H9 (cell line): ENCODE data around the gene HOXC11. TPM values are rescaled to one million over a fixed set of nuclear protein-coding genes. Genes with fewer than 3 reads are reported as not detected.

Experiments used
- DNase-seq: peaks from one replicate; pipeline ENCODE4 v3.0.0-alpha.2; 2017
- H2AFZ ChIP-seq: one replicate; pipeline ENCODE4 v1.6.1; 2013; ENCODE audit warnings: mild to moderate bottlenecking, low read length, control low read depth, moderate library complexity
- H2AK5ac ChIP-seq: 2 replicates; pipeline ENCODE4 v1.6.1; 2013; ENCODE audit warnings: low read length, control low read depth, mixed read lengths; ENCODE audit not compliant: insufficient read length
- H2BK120ac ChIP-seq: one replicate; pipeline ENCODE4 v1.6.1; 2013; ENCODE audit warnings: low read depth, mild to moderate bottlenecking, low read length, control low read depth, inconsistent platforms; ENCODE audit not compliant: poor library complexity, severe bottlenecking
- H2BK12ac ChIP-seq: 2 replicates; pipeline ENCODE4 v1.6.1; 2013; ENCODE audit warnings: low read length, control low read depth, mixed read lengths, low read depth; ENCODE audit not compliant: insufficient read length
- H2BK15ac ChIP-seq: 2 replicates; pipeline ENCODE4 v1.6.1; 2013; ENCODE audit warnings: low read depth, low read length, control low read depth
- H2BK20ac ChIP-seq: one replicate; pipeline ENCODE4 v1.6.1; 2013; ENCODE audit warnings: low read depth, mild to moderate bottlenecking, low read length, control low read depth, inconsistent platforms; ENCODE audit not compliant: poor library complexity, severe bottlenecking
- H2BK5ac ChIP-seq: 2 replicates; pipeline ENCODE4 v1.6.1; 2013; ENCODE audit warnings: low read length, control low read depth, mixed read lengths; ENCODE audit not compliant: insufficient read length
- H3K14ac ChIP-seq: 2 replicates; pipeline ENCODE4 v1.6.1; 2013; ENCODE audit warnings: low read length, control low read depth; ENCODE audit not compliant: insufficient read depth
- H3K18ac ChIP-seq: 2 replicates; pipeline ENCODE4 v1.6.1; 2013; ENCODE audit warnings: low read depth, mild to moderate bottlenecking, mixed read lengths, low read length, control low read depth; ENCODE audit not compliant: insufficient read length
- H3K23ac ChIP-seq: 2 replicates; pipeline ENCODE4 v1.6.1; 2013; ENCODE audit warnings: low read length, control low read depth, mixed read lengths, low read depth; ENCODE audit not compliant: insufficient read length
- H3K23me2 ChIP-seq: 2 replicates; pipeline ENCODE4 v1.6.1; 2013; ENCODE audit warnings: low read depth, mild to moderate bottlenecking, mixed read lengths, low read length, control low read depth; ENCODE audit not compliant: insufficient read length, poor library complexity, severe bottlenecking
- H3K27ac ChIP-seq: 2 replicates; pipeline ENCODE4 v1.5.1; 2013; ENCODE audit warnings: low read length, control low read depth, mixed read lengths, low read depth; ENCODE audit not compliant: insufficient read length
- H3K27me3 ChIP-seq: 2 replicates; pipeline ENCODE4 v1.6.1; 2013; ENCODE audit warnings: low read length, control low read depth, inconsistent platforms; ENCODE audit not compliant: insufficient read depth
- H3K4ac ChIP-seq: 2 replicates; pipeline ENCODE4 v1.6.1; 2013; ENCODE audit warnings: low read depth, mild to moderate bottlenecking, control low read depth, inconsistent platforms, low read length, moderate library complexity
- H3K4me1 ChIP-seq: 2 replicates; pipeline ENCODE4 v1.6.1; 2013; ENCODE audit warnings: low read length, control low read depth, inconsistent platforms; ENCODE audit not compliant: insufficient read depth
- H3K4me2 ChIP-seq: 2 replicates; pipeline ENCODE4 v1.6.1; 2013; ENCODE audit warnings: low read length, control low read depth, mixed read lengths; ENCODE audit not compliant: insufficient read length, insufficient read depth
- H3K56ac ChIP-seq: 2 replicates; pipeline ENCODE4 v1.6.1; 2013; ENCODE audit warnings: low read depth, mild to moderate bottlenecking, mixed read lengths, low read length, control low read depth; ENCODE audit not compliant: insufficient read length
- H3K79me1 ChIP-seq: 2 replicates; pipeline ENCODE4 v1.6.1; 2013; ENCODE audit warnings: low read depth, mild to moderate bottlenecking, moderate library complexity, low read length, control low read depth, inconsistent platforms; ENCODE audit not compliant: insufficient read depth, poor library complexity, severe bottlenecking
- H3K79me2 ChIP-seq: 2 replicates; pipeline ENCODE4 v1.6.1; 2013; ENCODE audit warnings: low read length, control low read depth, inconsistent platforms; ENCODE audit not compliant: insufficient read depth
- H3K9ac ChIP-seq: 2 replicates; pipeline ENCODE4 v1.6.1; 2013; ENCODE audit warnings: low read length, control low read depth, mixed read lengths; ENCODE audit not compliant: insufficient read length; ENCODE audit errors: extremely low read depth
- H3K9me3 ChIP-seq: one replicate; pipeline ENCODE4 v1.6.1; 2013; ENCODE audit warnings: low read depth, low read length, inconsistent platforms; ENCODE audit not compliant: control insufficient read depth
- H3T11ph ChIP-seq: one replicate; pipeline ENCODE4 v1.6.1; 2013; ENCODE audit warnings: mild to moderate bottlenecking, low read length, control low read depth, inconsistent platforms
- H4K20me1 ChIP-seq: one replicate; pipeline ENCODE4 v1.6.1; 2013; ENCODE audit not compliant: control insufficient read depth, insufficient read length, insufficient read depth
- H4K5ac ChIP-seq: 2 replicates; pipeline ENCODE4 v1.6.1; 2013; ENCODE audit warnings: low read depth, mild to moderate bottlenecking, mixed read lengths, low read length, control low read depth; ENCODE audit not compliant: insufficient read length
- H4K8ac ChIP-seq: replicated peaks from 2 replicates; pipeline ENCODE4 v1.6.1; 2013; ENCODE audit warnings: low read length, control low read depth, mixed read lengths, low read depth; ENCODE audit not compliant: insufficient read length
- H4K91ac ChIP-seq: 2 replicates; pipeline ENCODE4 v1.6.1; 2013; ENCODE audit warnings: low read depth, mild to moderate bottlenecking, moderate library complexity, mixed read lengths, low read length, control low read depth; ENCODE audit not compliant: insufficient read length
- H3K27ac Mint-ChIP-seq, 3 experiments: 2 replicates in 2 of 3; 3 replicates in 1 of 3; pipeline ENCODE4 v1.8.0; 2020 to 2021; ENCODE audit warnings: mixed read lengths in 3 of 3, mild to moderate bottlenecking in 1 of 3, moderate library complexity in 1 of 3
- H3K27me3 Mint-ChIP-seq: 2 replicates; pipeline ENCODE4 v1.8.0; 2021; ENCODE audit warnings: low read depth, mild to moderate bottlenecking, moderate library complexity, mixed read lengths
- H3K36me3 Mint-ChIP-seq, 3 experiments: 2 replicates in 2 of 3; 3 replicates in 1 of 3; pipeline ENCODE4 v1.8.0; 2020 to 2021; ENCODE audit warnings: low read depth in 3 of 3, mixed read lengths in 3 of 3; ENCODE audit not compliant: insufficient read depth in 1 of 3
- H3K4me1 Mint-ChIP-seq, 2 experiments: 2 replicates each; pipeline ENCODE4 v1.8.0; 2020; ENCODE audit warnings: mixed read lengths in 2 of 2
- H3K4me3 Mint-ChIP-seq, 2 experiments: 2 replicates in 1 of 2; 3 replicates in 1 of 2; pipeline ENCODE4 v1.8.0; 2020 to 2021; ENCODE audit warnings: mild to moderate bottlenecking in 2 of 2, mixed read lengths in 2 of 2, moderate library complexity in 1 of 2
- H3K9me3 Mint-ChIP-seq, 2 experiments: 2 replicates in 1 of 2; 3 replicates in 1 of 2; pipeline ENCODE4 v1.8.0; 2020; ENCODE audit warnings: mild to moderate bottlenecking in 2 of 2, mixed read lengths in 2 of 2, moderate library complexity in 1 of 2
- CTCF ChIP-seq: fragments of 200-600 bp; sonication (generic); conservative IDR thresholded peaks from 3 replicates; pipeline ENCODE4 v1.8.0; 2021; ENCODE audit warnings: antibody characterized with exemption, mild to moderate bottlenecking
- WGBS: extraction: QIAGEN DNeasy Blood & Tissue Kit; methylation state at CpG from one replicate; pipeline ENCODE4 v1.1.7; 2013; ENCODE audit warnings: missing lambda C conversion rate, low lambda C conversion rate, mixed read lengths; ENCODE audit not compliant: insufficient read length; ENCODE audit errors: extremely low coverage; 5-methylcytosine and 5-hydroxymethylcytosine counted together
- total RNA-seq: library from RNA; stranded (reverse); gene quantifications from 2 replicates; pipeline ENCODE4 v1.2.1, GENCODE V29; 2021

HOXC11 gene
- total RNA-seq, 1 experiment from 2014 or later: not detected

- peaks cover 7 to 8% of the 10 kb centered on the region in 2 experiments for H3K9me3 Mint-ChIP-seq
- no CpG with 5 or more reads among the region's 4 CpGs for WGBS
- Histone ChIP-seq H3K9me3 (no peaks in the 10 kb centered on the region), H3K79me2 (no peaks in the 10 kb centered on the region), H2BK15ac (no peak overlapping the region), H3T11ph (no peak overlapping the region), H4K91ac (no peak overlapping the region), H3K9ac (no peak overlapping the region), H3K23me2 (no peaks in the 10 kb centered on the region), H3K23ac (no peak overlapping the region), H4K20me1 (no peaks in the 10 kb centered on the region), H3K18ac (no peak overlapping the region), H3K4me1 (no peaks in the 10 kb centered on the region), H3K56ac (no peak overlapping the region), H2BK5ac (no peak overlapping the region), H3K4me2 (no peak overlapping the region), H4K8ac (no peak overlapping the region), H3K14ac (no peak overlapping the region), H2BK12ac (no peak overlapping the region), H2AFZ (no peak overlapping the region), H3K79me1 (no peaks in the 10 kb centered on the region), H2AK5ac (no peak overlapping the region), H3K27ac (no peak overlapping the region), H2BK20ac (no peak overlapping the region), H4K5ac (no peak overlapping the region), H3K4ac (no peak overlapping the region), H3K27me3 (peaks cover 98% of the 10 kb centered on the region), H2BK120ac (no peak overlapping the region)
- no peak for DNase-seq
- no peak overlapping the region for H3K27ac Mint-ChIP-seq
- H3K27me3 Mint-ChIP-seq: peaks cover 100% of the 10 kb centered on the region
- no peaks in the 10 kb centered on the region for H3K36me3 Mint-ChIP-seq
- H3K4me3 Mint-ChIP-seq: no peak overlapping the region
- TF ChIP-seq CTCF: no peak
- peaks cover 0 to 12% of the 10 kb centered on the region in 2 experiments; a peak in 1 of 4 replicates for H3K4me1 Mint-ChIP-seq
Measured at GRCh38 chr12:53931844-53932581, 40.9 kb upstream of the HOXC11 start.
